CD4-positive, alpha-beta T cell treated with Interferon alpha-2 for 1 hour (primary cell): ENCODE measurements around the gene TAF1D.
"Not testable (repeated sequence)": the region's sequence is repeated elsewhere in the genome, so short reads cannot be mapped to it uniquely, and the experiment has no call there.

Experiments used
- DNase-seq, 2 donors: peaks; one replicate each; pipeline ENCODE4 v3.0.0-alpha.2; 2020 to 2022

TAF1D gene

DNA sequence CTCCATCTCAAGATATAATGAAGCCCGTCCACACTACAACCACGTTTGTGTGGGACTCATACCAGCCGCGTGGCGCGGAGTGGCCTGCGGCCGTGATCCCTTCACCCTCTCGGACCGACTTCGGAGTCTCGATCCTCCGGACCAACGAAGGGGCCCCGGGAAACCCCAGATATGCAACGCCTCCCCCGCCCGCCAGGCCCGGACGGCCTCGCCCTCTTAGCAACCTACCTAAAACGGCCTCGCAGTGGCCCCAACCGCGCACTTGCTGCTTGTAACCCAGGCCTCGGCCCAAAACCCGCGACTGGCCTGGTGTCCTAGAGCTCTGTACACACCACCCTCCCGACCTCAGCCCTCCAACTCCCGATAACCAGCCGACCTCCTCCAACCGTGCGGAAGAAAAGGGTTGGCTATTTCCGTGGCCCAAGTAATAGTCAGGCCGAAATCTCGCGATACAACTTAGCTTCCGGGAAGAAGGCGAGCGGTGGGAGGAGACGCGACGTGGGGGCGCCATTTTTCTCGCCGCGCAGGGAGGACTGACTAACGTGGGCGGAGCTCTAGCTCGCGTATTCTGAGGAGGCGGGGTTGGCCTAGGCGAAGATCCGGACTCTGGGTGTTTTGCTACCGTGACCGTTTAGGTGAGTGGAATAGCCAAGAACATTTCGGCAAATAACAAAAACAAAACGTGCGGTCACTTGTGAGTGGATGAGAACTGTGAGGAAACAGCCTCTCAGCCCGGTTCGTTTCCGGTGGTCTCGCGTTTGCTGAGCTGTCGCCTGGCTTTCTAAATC lies at the start of gene TAF1D, which contains the start of gene C11orf54:
Gene TAF1D (minus strand): TSS at position 402 of the 788 bp plus-strand sequence. CDS start 2,191 bp downstream, outside the sequence.
Gene C11orf54 (plus strand): TSS at position 579 of the 788 bp plus-strand sequence. CDS start 5,722 bp downstream, outside the sequence.
- DNase-seq, result peak; percentile 97 to 98

GRCh38 chr11:93784935-93785360 lies 43.7 kb upstream of the TAF1D start:
- no peak for DNase-seq

DNA sequence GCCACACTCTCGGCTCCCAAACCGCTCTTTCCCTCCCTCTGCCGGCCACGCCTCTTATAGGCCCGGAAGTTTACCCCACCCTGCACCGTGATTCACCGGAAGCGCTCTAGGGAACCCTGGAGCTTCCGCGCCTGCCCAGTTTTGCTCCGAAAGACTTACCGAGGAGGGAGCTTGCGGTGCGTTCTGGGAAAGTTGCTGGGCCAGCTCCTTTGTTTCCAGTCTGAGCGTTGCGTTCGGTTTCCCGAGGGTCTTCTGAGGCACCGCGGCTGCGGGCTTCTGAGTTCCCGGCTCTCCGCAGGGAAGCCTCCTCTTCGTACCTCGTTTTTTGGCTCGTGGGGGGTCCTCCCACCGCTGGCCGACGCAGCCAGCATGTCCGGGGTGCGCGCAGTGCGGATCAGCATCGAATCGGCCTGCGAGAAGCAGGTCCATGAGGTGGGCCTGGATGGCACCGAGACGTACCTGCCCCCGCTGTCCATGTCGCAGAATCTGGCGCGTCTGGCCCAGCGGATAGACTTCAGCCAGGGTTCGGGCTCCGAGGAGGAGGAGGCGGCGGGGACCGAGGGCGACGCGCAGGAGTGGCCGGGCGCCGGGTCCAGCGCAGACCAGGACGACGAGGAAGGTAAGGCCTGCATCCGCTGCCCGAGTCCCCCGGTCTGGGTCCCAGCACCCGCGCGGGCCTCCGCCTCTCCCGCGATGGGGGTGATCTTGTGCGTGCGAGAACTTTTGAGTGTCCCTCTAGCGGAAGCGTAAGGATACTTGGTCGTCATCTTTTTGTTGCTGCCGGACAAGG lies 43.0 kb upstream of the TAF1D start, which contains the start of gene MED17:
Gene MED17 (plus strand): TSS at position 138 of the 790 bp plus-strand sequence. CDS start 232 bp downstream, at position 370.
- peak; percentile 85 to 88 for DNase-seq

DNA sequence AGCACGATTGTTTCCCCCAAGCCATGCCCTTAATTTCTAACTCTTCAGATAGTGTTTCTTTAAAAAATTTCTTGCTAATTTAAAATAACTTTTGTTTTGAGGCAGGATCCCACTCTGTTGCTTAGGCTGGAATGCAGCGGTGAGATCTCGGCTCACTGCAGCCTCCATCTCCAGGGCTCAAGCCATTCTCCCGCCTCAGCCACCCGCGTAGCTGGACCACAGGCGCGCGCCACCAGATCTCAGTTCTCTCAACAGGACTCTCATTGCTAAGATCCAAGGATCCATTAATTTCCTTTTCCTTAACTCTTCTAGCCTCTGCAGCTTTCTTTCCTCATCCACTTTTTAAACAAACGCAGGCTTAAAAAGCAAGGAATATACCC lies 42.5 kb upstream of the TAF1D start:
- DNase-seq, result no peak

DNA sequence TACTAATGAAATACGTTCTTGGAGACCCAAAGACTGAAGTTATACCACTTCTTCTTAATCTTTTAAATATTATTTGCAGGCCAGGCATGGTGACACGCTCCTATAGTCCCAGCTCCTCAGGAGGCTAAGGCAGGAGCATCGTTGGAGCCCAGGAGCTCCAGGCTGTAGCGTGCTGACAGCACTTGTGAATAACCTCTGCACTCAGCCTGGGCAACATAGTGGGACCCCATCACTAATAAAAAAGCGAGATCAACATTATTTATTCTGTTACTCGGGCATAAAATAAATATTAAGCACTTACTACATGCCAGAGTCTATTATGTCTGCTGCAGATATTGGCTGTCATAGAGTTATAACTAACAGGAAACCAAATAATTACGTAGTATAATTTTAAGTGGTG lies 42.1 kb upstream of the TAF1D start:
- no peak for DNase-seq

- no peak for DNase-seq
These were observed 34.0 kb upstream of the TAF1D start for GRCh38 chr11:93775289-93775688.

- DNase-seq, result not testable (repeated sequence)
These were observed 33.3 kb upstream of the TAF1D start for GRCh38 chr11:93774560-93774959.

DNA sequence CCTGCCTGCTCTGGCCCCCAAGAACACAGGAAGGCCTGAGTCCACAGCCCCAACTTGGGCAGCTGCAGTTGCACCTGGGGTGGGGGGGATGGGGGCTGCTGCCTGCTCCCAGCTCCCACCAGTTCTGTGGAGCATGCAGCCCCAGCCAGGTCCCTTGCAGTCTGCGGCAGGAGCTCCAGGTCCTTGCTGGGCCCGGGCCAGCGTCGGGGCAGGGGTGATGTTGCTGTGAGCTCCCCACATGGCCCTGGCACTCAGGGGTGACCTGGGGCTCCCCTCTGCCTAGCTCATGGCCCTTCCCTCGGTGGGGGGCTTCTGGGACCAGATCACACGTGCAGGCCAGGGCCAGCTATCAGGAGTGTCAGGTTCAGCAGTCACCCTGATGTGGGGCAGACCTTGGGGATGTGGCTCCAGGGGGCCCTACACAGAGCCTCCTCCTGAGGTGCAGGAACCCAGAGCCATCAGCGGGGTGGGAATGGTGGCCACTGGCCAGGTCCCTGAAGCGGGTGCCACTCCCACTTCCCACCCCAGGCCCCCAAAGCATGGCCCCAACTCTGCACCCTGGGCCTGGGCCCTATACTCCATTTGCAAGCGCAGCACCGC lies 32.4 kb upstream of the TAF1D start:
- no peak for DNase-seq

DNA sequence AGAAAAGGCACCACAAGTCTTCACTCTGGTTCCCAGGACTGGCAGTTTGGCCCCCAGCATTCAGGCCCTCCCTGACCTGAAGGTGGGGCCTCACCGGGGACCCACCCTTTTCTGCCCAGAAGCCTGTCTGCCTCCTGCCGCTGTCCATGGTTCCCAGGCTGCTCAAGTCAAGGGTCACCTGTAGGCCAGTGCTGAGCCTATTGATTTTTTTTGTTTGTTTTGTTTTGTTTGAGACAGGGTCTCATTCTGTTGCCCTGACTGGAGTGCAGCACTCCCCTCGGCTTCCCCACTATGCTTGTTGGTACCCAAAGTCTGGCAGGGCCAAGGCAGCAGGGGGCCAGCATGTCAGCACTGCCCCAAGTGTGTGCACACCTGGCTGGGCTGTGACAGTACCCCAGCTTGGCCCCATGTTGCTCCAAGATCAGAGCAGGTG lies 31.8 kb upstream of the TAF1D start:
- DNase-seq, result no peak

DNA sequence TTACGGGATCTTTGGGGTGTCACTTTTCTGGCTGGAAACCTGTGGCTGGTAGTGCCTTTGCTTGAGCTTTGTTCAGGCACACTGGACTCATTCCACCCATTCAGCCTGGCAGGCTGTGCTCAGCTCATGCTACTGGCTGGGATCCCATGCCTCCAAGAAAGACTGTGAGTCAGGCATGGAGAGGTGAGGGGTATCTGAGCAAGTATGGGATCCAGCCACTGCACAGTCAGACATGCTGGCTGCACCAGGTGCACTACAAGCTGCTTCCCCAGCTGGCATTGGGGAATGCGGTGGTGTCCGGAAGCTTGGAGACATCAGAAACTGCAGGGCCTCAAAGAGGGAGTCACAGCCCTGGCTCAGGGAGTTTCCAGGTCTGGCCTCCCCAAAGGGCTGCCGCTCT lies 30.8 kb upstream of the TAF1D start:
- no peak for DNase-seq

DNA sequence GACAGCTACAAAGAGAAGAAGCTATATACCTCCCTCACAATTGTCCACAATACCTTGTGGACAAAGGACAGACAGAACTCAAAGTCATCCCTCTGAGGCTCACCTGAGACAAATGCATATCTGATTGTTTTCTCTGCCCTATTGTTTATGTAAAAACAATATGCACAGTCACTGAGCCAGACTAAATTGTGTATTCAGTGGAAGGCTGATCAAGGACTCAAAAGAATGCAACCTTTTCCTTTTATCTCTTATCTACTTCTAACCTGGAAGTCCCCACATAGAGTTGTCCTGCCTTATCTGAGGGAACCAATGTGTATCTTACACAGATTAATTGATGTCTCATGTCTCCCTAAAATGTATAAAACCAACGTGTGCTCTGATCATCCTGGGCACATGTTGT lies 28.9 kb upstream of the TAF1D start:
- DNase-seq, result no peak

- DNase-seq, result no peak
These were observed 25.7 kb upstream of the TAF1D start for GRCh38 chr11:93767018-93767417.

GRCh38 chr11:93766504-93766903 lies 25.2 kb upstream of the TAF1D start:
- DNase-seq, result no peak

DNA sequence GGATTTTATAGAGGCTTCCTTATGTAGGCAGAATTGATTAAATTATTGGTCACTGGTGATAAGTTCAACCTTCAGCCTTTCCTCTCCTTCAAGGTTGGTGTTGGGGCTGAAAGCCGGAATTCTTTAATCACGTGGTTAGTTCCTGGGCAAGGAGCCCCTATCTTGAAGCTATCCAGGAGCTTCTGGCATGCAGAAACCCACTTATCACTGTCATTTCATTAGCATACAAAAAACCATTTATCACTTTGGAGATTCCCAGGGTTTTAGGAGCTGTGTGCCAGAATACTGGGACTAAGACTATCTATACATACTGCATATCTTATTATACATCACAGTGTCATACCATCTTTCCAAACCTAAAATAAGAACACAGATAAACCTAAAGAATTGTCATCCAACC lies 24.3 kb upstream of the TAF1D start:
- DNase-seq, result no peak

- no peak for DNase-seq
These were observed 20.6 kb upstream of the TAF1D start for GRCh38 chr11:93761910-93762309.

- not testable (repeated sequence) for DNase-seq
These were observed 17.8 kb upstream of the TAF1D start for GRCh38 chr11:93759123-93759522.

DNA sequence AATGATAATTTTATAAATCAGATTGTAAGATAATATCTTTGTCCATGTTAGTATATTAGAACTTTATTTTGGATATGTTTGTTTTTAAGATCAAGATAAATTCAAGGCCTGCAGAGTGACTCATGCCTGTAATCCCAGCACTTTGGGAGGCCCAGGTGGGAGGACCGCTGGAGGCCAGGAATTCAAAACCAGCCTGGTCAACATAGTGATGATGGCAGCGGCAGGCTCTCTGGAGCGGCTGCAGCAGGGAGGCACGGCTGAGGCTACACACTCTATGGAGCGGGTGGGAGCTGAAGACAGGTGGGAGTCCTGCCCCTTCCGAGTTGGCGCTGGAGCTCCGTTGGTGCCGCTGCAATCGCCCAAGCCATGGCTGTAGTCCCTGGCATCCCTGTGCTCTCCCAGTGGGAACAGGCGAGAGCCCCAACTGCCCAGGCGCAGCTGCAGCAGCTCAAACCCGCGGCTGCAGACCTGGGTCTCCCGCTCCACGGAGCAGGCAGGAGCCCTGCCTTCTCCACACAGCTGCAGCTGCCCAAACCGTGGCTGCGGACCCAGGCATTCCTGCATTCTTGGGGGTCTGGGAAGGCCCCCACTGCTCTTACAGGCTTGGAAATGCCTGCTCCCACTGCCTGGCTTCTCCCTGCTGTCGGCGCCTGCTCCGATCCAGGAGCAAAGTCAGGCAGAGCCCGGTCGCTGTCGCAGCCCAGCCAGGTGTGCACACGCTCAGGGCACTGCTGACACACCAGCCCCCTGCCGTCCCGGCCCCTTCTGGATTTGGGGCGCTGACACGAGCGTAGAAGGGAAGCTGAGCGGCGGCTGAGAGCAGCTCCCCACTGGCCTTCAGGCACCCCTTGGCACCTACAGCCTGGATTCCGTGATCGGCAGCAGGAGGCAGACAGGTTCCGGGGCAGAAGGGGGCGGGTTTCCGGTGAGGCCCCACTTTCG lies 16.9 kb upstream of the TAF1D start:
- no peak for DNase-seq

GRCh38 chr11:93757301-93757700 lies 16.0 kb upstream of the TAF1D start:
- no peak for DNase-seq

GRCh38 chr11:93756748-93757147 lies 15.5 kb upstream of the TAF1D start:
- no peak for DNase-seq

DNA sequence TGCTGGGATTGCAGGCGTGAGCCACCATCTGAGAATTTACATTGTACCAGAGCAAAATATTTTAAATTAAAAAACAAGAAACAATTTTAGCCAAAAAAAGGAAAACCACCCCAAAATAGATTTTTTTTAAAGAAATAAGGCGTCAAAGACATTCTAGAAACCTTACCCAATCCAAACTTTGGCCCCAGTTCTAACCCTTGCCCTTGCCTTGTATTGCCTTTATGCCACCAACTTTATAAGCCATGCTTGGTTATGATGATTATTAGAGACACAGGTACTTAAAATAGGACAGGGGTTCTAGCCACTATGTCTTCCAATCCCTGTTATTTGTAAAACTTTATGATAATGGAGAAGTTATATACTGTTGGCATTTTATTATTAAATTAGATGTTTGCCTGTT lies 11.9 kb upstream of the TAF1D start:
- DNase-seq, result no peak

DNA sequence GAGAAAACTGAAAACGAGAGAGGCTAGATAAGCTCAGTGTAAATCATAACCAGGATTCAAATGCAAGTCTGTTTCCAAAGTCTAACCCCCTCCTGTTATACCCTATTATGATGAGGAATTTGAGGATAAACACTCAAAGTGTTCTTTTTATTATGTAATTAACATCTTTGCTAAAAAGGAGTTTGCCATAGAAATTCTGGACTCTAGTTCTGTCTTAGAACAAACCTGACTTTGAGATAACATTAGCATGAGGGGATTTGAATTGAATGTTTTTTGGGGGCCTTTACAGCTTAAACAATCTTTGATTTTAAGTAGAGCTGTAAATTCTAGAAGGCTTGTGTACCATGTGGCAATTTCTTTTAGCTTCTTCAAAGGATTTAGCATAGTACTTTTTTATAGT lies 9.7 kb upstream of the TAF1D start:
- DNase-seq, result no peak

DNA sequence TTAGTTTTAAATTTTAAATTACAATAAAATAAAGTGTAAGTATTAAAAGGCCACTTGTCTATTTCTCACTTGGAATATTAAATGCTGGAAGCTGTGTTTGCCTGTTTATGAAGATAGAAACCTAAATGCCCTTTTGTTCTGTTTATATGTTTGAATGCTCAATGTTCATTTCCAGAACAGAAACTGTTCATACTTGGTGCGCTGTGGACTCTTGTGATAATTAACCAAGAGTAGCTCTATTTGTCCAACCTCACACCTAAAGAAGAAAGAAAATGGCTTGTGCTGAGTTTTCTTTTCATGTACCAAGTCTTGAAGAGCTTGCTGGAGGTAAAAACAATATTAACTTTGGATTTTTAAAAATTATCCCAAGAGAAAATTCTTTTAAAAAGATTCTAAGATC lies 5.8 kb upstream of the TAF1D start:
- DNase-seq, result no peak
